ENCODE data around the gene SNX2. TPM values are rescaled to one million over a fixed set of nuclear protein-coding genes. Genes with fewer than 3 reads are reported as not detected.

Gene SNX2
- polyA plus RNA-seq, 1 experiment: 63.9 TPM

- H3K9me3 ChIP-seq (ENCODE audit: control insufficient read depth, insufficient read depth, low read length): peaks cover 2% of the 10 kb centered on the region; the same call in 1 of the 2 replicates
- ChIA-PET CTCF (interaction anchor here (0.7 to 1.1 kb wide), 2 partner anchors 261 to 563 kb away, joined by 3 read pairs; no protein-coding TSS in a partner anchor), POLR2A (no interaction called here)
- no peak for DNase-seq (ENCODE audit: low read depth, low spot score)
- no peaks in the 10 kb centered on the region for H3K27me3 ChIP-seq (ENCODE audit: control insufficient read depth, insufficient read depth, low read length)
- H3K4me3 ChIP-seq (ENCODE audit: low read depth, low read length): no peak overlapping the region
- TF ChIP-seq CTCF (IDR thresholded peaks at IDR 0.05; ENCODE audit: low read depth, low read length): no peak
- no peak overlapping the region for H3K27ac ChIP-seq (ENCODE audit: low read depth, low read length)
Observed at GRCh38 chr5:122781465-122781864, 6.6 kb downstream of the SNX2 start.

GRCh38 chr5:122785294-122785693 lies 10.4 kb downstream of the SNX2 start:
- H3K27ac ChIP-seq (ENCODE audit: low read depth, low read length): no peak overlapping the region
- ChIA-PET CTCF (no interaction called here), POLR2A (no interaction called here)
- no peak overlapping the region for H3K4me3 ChIP-seq (ENCODE audit: low read depth, low read length)
- no peak for DNase-seq (ENCODE audit: low read depth, low spot score)
- TF ChIP-seq CTCF (IDR thresholded peaks at IDR 0.05; ENCODE audit: low read depth, low read length): no peak
- peaks cover 2% of the 10 kb centered on the region; the same call in 1 of the 2 replicates for H3K9me3 ChIP-seq (ENCODE audit: control insufficient read depth, insufficient read depth, low read length)
- H3K27me3 ChIP-seq (ENCODE audit: control insufficient read depth, insufficient read depth, low read length): no peaks in the 10 kb centered on the region

GRCh38 chr5:122788371-122788770 lies 13.5 kb downstream of the SNX2 start:
- CTCF ChIA-PET: interaction anchor here (0.6 kb wide), 1 partner anchor 396 kb away, joined by 3 read pairs; no protein-coding TSS in a partner anchor
- no peak for DNase-seq (ENCODE audit: low read depth, low spot score)
- Histone ChIP-seq H3K9me3 (ENCODE audit: control insufficient read depth, insufficient read depth, low read length) (peaks cover 2% of the 10 kb centered on the region; the same call in 1 of the 2 replicates), H3K27ac (ENCODE audit: low read depth, low read length) (no peak overlapping the region), H3K27me3 (ENCODE audit: control insufficient read depth, insufficient read depth, low read length) (no peaks in the 10 kb centered on the region), H3K4me3 (ENCODE audit: low read depth, low read length) (no peak overlapping the region)
- POLR2A ChIA-PET: no interaction called here
- no peak for TF ChIP-seq CTCF (IDR thresholded peaks at IDR 0.05; ENCODE audit: low read depth, low read length)

GRCh38 chr5:122788996-122789395 lies 14.1 kb downstream of the SNX2 start:
- Histone ChIP-seq H3K4me3 (ENCODE audit: low read depth, low read length) (no peak overlapping the region), H3K27me3 (ENCODE audit: control insufficient read depth, insufficient read depth, low read length) (no peaks in the 10 kb centered on the region), H3K9me3 (ENCODE audit: control insufficient read depth, insufficient read depth, low read length) (peaks cover 2% of the 10 kb centered on the region; the same call in 1 of the 2 replicates), H3K27ac (ENCODE audit: low read depth, low read length) (no peak overlapping the region)
- CTCF ChIA-PET: interaction anchor here (0.5 kb wide), 1 partner anchor 253 kb away, joined by 3 read pairs; no protein-coding TSS in a partner anchor
- TF ChIP-seq CTCF (IDR thresholded peaks at IDR 0.05; ENCODE audit: low read depth, low read length): no peak
- DNase-seq (ENCODE audit: low read depth, low spot score): no peak
- POLR2A ChIA-PET: interaction anchor here (1.5 kb wide), 1 partner anchor 9 kb away, joined by 3 read pairs; no protein-coding TSS in a partner anchor

- CTCF ChIA-PET: interaction anchor here (0.5 to 1.2 kb wide), 2 partner anchors 12 to 253 kb away, joined by 3 read pairs; no protein-coding TSS in a partner anchor
- POLR2A ChIA-PET: interaction anchor here (0.6 to 1.5 kb wide), 2 partner anchors 9 to 150 kb away, joined by 3 read pairs; no protein-coding TSS in a partner anchor
- no peak for TF ChIP-seq CTCF (IDR thresholded peaks at IDR 0.05; ENCODE audit: low read depth, low read length)
- Histone ChIP-seq H3K9me3 (ENCODE audit: control insufficient read depth, insufficient read depth, low read length) (peaks cover 2% of the 10 kb centered on the region; the same call in 1 of the 2 replicates), H3K27me3 (ENCODE audit: control insufficient read depth, insufficient read depth, low read length) (no peaks in the 10 kb centered on the region), H3K27ac (ENCODE audit: low read depth, low read length) (no peak overlapping the region), H3K4me3 (ENCODE audit: low read depth, low read length) (no peak overlapping the region)
- DNase-seq (ENCODE audit: low read depth, low spot score): no peak
Observed at GRCh38 chr5:122789461-122790171, 14.7 kb downstream of the SNX2 start.
